NCI-H510A (cell line): Measurements from ENCODE around the gene ADGRB2.

Experiments used
- DNase-seq: peaks from one replicate; lab custom pipeline; 2025; lab: John Stamatoyannopoulos, UW

Gene ADGRB2

DNA sequence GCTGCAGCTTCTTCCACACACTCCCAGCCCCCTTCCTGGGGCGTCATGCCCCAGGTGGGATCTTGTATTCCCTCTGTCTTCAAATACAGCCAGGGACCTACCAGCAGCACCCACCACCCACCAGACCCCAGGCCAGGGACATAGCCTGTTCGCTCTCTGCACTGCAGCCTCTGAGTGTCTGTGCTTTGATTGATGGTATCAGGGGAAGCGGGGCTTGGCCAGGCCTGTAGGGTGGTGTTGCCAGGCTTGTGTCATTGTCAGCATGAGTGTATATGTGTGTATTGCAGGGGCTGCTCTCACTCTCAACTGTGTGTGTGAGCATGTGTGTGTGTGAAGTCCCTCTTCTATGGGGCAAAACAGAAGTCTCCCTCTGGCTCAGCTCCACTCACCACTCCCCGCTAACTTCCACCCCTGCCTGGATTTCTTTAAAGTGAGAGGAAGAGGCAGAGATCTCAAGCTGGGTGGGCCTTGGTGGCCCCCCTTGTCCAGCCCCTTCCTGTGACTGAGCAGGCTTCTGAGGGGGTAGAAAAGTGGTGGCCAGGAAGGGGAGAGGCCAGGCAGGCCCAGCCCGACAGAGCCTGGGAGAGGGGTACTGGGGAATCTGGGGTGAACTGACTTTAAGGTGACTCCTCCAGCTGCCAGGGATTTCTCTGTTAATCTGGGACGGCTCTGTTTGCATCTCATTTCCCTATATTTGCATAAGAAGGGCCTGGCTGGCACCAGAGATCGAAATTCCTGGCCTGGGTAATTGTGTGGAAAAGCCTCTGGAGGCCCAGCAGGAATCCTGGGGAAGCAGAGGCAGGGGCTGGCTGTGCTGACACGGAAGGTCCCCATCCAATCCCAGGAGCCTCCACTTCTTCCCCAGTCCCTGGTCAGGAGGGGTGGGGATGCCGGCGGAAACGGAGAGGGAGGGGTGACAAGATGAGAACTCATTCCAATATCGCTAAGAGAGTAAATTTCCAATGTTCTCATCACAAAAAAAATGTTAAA lies 18.6 kb upstream of the ADGRB2 start:
- no peak for DNase-seq

DNA sequence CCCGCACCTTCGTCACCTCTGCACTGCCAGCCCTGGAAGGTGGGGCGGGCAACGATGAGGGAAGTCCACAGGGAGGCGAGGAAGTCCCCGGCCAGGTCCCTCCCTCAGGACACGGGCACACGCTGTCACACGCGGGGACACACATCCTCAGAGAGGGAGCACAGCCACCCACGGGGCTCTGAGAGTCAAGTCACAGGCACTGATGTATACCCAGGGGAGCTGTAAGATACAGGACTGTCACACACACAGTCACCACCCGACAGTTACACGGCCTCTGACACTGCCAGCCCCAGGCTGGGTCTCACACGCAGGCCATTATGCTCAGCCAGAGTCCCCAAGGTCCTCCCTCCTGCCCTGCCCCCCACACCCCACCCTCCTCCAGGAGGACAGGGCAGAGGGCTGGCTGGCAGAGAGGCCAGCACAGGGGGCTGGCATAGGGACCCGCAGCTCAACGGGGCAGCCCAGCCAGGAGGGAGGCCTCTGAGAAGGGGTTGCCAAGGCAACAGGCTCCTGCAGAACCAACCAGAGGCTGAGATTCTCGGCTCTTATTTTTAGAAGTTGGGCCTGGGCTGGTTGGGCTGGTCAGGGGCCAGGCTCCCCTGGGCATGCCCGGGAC lies 17.7 kb upstream of the ADGRB2 start:
- no peak for DNase-seq

DNA sequence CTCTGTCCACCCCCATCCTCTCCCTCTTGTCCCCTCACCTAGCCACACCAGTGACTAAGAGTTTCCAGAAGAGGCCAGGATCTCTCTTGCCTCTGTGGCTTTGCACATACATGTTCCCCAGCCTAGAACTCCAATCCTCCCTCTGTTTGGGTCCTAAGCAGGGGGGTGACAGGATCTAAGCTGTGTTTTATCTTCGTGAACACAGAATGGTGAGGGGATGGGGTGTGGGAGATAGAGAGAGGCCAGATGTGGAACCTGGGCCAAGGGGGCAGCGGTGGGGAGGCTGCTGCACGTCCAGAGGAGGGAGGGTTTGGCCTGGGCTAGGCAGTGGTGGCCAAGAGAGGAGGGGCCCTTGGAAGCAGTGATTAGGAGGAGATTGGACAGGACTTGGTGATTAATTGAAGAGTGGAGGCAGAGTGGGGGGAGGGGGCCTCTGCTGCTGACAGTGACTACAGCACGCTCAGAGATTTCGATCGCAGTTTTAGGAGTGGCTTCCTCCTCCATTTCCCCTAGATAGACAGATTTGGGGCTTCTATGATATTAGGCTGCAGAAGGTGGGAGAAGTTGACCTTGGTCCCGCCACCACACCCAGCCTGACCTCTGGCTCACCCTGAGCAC lies 17.1 kb upstream of the ADGRB2 start:
- no peak for DNase-seq

DNA sequence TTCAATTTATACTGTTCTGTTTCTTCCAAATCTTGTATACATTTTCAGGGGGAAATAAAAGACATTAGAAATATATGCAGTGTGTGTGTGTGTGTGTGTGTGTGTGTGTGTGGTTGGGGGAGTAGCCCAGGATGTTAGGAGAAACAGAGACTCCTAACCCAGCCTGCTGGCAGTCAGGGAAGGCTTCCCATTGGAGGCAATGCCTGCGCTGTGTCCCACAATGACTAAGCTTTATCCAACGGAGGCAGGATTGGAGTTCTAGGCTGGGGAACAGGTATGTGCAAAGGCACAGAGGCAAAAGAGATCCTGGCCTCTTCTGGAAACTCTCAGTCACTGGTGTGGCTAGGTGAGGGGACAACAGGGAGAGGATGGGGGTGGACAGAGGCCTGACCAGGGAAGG lies 16.5 kb upstream of the ADGRB2 start:
- DNase-seq = no peak

DNA sequence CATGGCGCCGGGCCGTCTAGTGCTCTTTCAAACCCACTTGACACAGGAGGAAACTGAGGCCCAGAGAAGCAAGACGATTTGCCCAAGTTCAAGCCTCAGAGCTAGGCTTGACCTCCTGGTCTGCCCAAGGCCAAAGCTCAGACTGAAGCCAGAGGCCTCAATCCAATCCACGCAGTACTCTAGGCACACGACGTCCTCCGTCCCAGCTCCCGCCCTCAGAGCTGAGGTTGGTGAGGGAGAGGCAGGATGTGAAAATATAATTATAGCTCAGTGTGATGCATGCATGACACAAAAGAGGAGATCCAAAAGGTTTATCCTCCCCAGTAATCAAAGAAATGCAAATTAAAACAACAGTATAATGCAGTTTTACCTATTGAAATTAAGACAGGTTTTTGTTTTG lies 15.5 kb upstream of the ADGRB2 start:
- no peak for DNase-seq

DNA sequence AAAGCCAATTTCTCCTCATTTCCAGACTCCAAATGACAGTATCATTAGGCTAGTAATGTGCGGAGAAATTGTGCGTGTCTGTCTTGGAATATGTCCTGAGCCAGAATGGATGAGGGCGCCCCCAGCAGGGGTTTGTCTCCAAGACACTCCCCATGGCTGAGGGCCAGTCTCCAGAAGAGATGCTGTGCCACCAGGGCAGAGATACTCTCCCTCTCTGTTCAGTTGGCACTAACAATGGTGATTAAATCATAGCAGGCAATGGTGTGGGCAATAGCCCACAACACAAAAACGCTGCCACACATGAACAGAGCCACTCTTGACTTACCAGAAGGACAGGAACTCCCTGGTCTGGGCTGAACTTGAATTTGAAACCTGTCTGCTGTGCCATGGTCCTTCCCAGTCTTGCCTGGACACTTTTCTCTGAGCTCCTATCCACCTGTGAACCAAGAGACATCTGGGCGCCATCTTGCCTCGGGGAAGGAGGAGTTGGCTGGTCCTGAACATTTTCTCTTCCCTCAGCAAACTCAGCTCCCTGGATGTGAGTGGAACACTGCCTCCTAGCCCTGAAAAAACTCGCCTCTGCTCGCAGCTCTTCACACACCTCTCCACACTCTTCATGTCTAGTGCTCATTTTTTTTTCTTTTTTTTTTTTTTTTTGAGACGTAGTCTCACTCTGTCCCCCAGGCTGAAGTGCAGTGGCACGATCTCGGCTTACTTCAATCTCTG lies 14.8 kb upstream of the ADGRB2 start:
- DNase-seq = no peak

DNA sequence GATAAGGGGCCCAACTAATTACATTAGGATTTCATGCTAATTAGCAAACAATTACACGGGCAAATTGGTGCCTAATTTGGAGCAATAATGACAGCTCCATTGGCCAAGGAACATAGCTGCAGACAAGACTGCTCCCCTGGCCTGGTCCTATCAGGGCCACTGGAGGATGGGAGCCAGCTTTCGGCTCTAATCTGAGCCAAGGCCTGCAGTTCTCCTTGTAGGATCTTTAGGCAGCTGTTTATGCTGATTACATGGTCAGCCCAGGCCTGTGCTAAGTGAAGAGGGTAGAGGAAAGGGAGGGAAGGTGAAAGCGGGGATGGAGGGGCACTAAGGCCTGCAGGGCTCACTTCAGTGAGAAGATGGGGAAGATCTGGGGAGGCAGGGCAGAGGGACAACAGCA lies 12.4 kb upstream of the ADGRB2 start:
- no peak for DNase-seq

DNA sequence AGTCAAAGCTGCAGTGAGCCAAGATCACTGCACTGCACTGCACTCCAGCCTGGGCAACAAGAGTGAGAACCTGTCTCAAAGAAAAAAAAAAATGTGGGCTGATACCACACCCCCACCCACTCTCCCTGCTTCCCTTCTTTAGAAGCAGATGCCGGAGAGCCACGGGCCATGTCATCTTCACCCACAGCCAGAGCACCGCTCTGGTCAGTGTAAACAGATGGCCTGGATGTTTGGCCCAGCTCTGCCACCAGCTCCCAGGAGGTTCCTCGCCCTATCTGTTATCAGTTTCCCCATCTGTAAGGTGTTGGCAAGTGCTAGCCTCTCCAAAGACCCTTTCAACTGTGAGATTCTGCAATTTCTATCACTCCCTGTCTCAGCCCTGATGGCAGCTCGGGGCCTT lies 11.9 kb upstream of the ADGRB2 start:
- no peak for DNase-seq

DNA sequence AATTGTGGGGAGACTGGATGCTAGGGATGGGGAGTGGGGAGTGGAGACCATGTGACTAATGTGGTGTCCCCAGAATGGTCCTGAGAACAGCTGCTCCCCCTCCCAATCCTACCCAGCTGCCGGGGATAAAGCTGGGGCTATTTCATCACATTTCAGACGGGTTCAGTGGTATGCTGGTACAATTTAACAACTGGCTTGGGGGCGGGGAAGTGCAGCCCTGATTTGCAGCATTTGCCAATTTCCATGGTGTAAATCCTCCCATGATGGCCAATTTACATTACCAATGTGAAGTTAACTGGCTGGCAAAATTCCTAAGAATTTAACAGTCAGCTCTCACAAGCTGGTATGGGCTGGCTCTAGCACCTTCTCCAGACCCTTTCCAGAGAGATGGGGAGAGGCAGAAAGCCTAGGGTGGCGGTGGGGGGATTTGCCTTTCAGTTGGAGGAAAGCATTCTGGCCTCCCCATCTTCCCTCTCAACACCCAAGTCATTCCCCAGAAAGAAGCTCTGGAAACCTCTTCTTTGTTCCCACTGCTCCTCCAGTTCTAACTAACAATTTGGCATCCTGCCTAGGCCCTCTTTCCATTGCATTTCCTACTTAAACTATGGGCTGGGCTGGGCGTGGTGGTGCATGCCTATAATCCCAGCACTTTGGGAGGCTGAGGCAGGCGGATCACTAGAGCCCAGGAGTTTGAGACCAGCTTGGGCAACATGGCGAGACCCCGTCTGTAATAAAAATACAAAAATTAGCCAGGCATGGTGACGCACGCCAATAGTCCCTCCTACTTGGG lies 11.3 kb upstream of the ADGRB2 start:
- DNase-seq = no peak

DNA sequence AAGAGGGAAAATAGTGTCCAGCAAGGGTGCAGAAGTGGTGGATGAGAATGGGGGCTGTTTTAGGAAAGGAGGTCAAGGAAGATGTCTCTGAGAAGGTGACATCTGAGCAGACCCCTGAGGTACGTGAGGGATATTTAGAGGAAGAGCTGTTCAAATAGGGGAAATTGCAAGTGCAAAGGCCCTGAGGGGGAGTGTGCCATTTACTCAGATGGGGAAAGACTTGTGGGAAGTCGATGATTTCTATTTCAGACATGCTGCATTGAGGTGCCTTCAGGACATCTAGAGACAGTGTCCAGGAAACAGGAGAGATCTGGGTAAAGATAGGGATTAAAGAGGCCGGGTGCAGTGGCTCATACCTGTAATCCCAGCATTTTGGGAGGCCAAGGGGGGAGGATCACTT lies 10.4 kb upstream of the ADGRB2 start:
- DNase-seq = no peak

DNA sequence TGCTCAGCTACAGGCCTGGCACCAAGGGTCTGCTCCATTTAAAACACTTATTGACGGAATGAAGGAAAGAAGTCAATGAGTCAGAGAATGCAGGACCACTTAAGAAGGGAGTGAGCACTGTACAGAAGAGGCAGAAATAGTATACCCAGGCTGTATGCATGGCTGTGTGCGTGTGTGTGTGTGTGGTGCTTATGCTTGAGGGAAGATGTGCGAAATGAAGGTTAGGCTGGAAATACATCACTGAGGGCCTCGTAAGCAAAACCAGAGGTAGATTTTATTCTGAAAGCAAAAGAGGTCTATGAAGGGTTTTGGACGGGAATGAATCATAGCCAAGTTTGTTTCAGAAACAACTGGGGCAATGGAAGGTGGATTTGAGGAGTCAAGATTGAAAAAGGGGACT lies 9.7 kb upstream of the ADGRB2 start:
- DNase-seq = no peak

DNA sequence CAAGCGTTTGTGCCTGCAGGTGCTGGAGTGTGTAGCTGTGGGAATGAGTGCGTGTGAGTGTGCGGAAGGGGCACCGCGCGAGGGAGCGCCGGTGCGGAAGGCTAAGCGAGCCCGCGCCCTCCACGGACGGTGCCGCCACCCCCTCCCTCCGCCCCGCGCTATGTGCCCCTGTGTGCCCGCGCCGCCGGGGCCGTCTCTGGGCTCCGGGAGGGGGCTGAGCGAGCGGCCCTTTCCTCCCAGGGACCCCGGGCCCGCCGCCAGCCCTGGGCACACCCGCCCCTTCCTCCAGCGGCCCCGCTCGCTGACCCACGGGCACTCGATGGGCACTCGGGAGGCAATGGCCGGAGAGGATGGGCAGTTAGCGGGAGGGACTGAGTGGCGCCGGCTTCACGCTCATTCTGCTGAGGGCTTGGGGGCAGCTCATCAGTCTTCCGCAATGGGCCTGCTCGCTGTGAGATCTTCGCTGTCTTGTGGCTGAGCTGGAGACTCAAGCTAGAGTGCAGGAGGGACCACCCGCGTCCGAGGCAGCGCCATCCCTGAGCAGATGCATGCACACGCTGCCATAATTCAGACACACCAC lies 8.6 kb upstream of the ADGRB2 start:
- DNase-seq = no peak

DNA sequence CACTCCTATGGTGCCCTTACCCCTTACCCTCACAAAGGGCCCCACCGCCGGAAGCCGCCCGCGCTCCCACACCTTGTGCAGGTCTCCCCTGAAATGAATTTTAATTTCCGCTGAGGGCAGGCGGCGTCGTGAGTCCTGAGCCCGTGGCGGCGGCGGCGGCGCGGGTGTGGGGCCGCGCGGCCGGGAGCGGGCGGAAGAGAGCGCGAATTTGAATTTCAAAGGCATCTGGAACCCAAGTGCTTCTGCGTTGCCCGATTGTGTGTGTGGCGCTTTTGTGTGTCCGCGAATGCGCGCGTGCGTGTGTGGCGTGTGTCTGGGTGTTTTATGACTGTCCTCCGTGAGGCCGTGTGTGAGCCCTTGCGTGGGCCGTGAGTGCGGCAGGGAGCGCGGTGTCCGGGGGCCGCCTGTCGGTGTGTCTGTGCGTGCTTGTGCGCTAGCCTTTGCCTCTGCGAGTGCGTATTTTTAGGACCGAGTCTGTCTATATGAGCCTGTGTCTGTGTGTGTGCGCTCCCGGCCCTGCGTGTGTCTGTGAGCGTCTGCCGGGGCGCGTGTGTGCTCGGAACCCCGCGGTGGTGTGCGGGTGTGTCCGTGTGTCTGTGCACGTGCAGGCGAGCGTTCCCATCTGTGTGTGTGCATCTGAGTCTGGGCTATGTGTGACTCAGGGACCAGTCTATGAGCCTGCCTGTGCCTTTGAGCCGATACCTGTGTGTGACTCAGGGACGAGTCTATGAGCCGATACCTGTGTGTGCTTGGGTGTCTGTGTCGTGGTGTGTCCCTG lies 7.9 kb upstream of the ADGRB2 start:
- no peak for DNase-seq

DNA sequence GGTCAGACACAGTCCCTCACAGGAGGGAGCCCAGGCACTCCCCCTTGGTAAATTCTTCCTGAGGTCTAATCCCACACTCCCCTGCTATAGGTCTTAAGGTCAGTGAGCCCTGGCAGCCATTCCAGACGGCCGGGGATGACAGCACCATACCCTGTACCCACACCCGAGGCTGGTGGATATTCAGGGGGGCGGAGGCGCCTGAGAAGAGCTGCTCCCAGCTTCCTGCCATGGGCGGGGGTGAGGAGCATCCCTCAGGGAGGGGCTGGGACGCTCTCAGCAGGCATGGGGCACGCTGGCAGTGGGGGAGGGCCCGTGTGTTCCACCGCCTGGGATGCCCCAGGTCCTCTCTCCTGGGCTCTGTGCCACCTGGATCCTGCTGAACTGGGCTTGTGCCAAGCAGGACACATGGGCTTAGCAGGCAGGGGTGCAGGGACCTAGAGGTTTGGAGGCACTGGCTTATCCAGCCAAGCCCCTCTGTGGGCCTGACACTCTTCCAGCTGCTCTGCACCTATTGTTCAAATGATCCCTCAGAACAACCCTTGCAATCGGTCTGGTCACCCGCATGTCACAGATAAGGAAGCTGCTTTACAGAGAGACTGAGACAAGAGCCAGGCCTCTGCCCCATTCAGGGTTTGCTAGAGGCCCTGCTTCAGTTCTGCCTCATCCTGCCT lies 5.7 kb upstream of the ADGRB2 start:
- DNase-seq = no peak

DNA sequence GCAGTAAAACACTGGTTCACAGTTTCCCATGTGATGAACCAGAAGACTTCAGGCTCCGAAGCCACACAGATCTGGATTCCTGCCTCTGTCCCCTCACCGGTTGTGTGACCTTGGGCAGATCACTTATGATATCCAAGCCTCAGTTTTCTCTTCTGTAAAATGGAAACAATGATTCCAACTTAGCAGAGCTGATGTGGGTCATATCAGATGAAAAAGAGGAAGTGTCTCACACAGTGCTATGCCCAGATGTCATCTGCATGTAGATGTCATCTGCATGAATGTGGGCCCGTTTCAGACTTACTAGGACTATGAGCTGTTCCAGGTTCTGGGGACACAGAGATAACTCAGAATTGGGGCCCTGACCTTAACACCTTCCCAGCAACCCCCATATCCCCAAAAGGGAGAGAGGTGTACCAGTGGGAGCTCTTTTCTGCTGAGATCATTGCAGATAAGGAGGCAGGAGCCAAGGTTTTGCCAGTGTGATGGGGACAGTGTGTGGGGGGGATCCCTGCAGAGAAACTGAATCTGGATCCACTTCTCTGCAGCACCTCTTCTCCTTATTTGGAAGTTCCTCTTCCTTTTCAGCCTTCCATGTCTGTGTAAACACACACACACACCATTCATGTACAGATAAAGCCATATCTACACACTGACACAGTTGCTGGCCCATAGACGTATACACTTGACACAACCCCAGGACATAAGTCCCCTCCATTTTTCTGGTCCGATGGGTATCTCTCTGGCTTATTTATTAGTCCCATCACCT lies 5.0 kb upstream of the ADGRB2 start:
- DNase-seq = no peak

DNA sequence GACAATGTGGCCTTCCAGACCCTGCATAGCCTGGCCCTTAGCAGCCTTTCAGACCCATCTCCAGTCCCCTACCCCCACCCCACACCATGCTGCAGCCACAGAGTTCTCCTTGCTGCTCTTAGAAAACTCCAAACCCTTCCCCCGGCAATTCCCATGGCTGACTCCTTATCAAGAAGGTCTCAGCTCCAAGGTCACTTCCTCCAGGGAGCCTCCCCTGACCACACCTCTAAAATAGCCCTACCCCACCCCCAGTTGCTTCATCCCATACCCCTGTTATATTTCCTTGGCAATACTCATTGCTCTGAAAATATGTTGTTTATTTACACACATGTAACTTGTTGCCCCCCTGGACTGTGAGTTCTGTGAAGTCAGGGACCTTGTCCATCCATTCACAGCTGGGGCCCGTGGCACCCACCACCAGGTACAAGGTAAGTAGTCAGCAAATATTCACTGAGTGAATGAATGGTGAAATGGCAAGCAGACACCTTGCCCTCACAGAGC lies 4.3 kb upstream of the ADGRB2 start:
- no peak for DNase-seq

DNA sequence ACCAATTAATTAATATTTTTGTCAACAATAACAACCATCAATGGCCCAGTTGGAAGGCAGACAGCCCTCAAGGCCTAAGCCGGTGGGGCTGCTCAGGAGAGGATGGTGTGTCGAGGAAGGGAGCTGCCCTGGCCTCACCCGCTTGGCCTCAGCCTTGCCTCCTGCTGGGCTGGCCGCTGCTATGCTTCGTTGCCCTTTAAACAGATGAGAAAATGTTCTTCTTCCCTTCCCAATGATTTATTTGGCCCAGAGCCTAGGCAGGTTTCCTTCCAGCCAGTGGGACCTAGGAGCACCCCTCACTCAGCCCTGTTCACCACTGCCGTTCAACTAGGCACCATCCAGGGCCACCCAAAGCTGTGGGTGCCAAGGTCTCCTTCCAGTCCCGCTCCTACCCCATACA lies 3.1 kb upstream of the ADGRB2 start:
- DNase-seq = no peak

DNA sequence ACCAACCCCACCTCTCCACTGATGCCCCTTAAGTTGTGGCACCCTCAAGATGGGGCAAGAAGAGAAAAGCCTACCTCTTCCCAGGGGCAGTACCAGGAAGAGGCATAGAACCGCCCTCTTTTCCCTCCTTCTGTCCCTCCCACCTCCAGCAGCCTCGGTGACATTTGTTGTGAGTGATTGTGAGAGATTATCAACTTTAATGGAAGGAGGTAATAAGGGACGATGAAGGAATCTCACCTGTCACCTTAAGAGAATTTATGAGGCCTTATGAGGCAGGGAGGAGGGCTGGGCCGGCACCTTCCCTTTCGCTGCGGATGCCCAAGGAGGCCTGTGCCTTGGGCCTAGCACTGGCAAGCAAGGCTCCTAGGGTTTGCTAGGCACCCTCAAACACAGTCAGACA lies 1.4 kb upstream of the ADGRB2 start:
- no peak for DNase-seq

DNA sequence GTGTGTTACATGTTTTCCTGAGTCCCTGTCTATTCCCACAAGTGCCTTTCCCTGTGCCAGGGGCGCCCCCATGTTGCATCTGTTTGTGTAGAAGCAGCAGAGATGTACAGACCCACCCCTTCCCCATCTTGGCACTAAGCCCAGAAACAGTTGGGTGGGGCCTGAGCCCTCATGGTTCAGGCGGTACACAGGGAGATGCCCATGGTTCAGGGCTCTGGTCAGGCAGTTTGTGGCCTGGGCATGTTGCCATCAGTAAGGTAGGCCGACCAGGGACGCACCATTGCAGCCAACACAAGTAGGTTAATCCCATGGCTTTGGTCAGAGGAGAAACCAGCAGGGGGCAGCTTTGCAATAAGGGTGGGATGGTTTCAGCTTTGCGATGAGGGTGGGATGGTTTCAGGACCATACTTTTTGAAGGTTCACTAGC lies 914 bp upstream of the ADGRB2 start:
- DNase-seq = no peak
